Activated T-cell treated with anti-CD3 and anti-CD28 coated beads, Interleukin-2, amount 50 U/mL, for 72 hours (primary cell): ENCODE measurements around the gene DPAGT1. TPM values are rescaled to one million over a fixed set of nuclear protein-coding genes. Genes with fewer than 3 reads are reported as not detected.

Experiments
- ATAC-seq, 2 donors: fragments of 150-1000 bp; cut with Tn5 transposase; replicated peaks in 1 of 2; 2 replicates each; pipeline ENCODE4 v1.10.0; 2021; ENCODE audit warnings: moderate library complexity in 2 of 2, mild to moderate bottlenecking in 1 of 2
- DNase-seq, 2 donors: peaks; one replicate each; pipeline ENCODE4 v3.0.0; 2021 to 2022; ENCODE audit warnings: mixed read lengths in 1 of 2
- H3K27ac Mint-ChIP-seq: one replicate; pipeline ENCODE4 v1.8.0; 2022; ENCODE audit warnings: mild to moderate bottlenecking, moderate library complexity, mixed read lengths
- H3K27me3 Mint-ChIP-seq: one replicate; pipeline ENCODE4 v1.8.0; 2022; ENCODE audit warnings: low read depth, mixed read lengths
- H3K36me3 Mint-ChIP-seq, 2 donors: one replicate each; pipeline ENCODE4 v1.8.0; 2022; ENCODE audit warnings: mixed read lengths in 2 of 2, mild to moderate bottlenecking in 1 of 2; ENCODE audit not compliant: insufficient read depth in 2 of 2
- H3K4me1 Mint-ChIP-seq: one replicate; pipeline ENCODE4 v1.8.0; 2022; ENCODE audit warnings: low read depth, mixed read lengths
- H3K4me3 Mint-ChIP-seq, 2 donors: one replicate each; pipeline ENCODE4 v1.8.0; 2022; ENCODE audit warnings: mild to moderate bottlenecking in 2 of 2, mixed read lengths in 2 of 2, moderate library complexity in 2 of 2
- H3K9me3 Mint-ChIP-seq, 2 donors: one replicate each; pipeline ENCODE4 v1.8.0; 2022; ENCODE audit warnings: mixed read lengths in 2 of 2
- total RNA-seq, 2 donors: library from RNA; stranded (reverse); gene quantifications; one replicate each; pipeline ENCODE4 v1.2.3, GENCODE V29; 2022

Gene DPAGT1
- total RNA-seq, 2 donors from 2014 or later = 63.8 to 81.9 TPM

- ATAC-seq = peak in 1 of 2 donors; percentile 3
- Mint-ChIP-seq H3K9me3 (no peaks in the 10 kb centered on the region), H3K27me3 (no peaks in the 10 kb centered on the region), H3K36me3 (peaks cover 2 to 7% of the 10 kb centered on the region in 2 donors), H3K4me3 (peak overlapping the region; percentile 94), H3K27ac (peak overlapping the region; percentile 91), H3K4me1 (peaks cover 37% of the 10 kb centered on the region)
- no peak for DNase-seq
These were observed 20.1 kb upstream of the DPAGT1 start for GRCh38 chr11:119121811-119122124.

GRCh38 chr11:119121008-119121810 lies 19.6 kb upstream of the DPAGT1 start, which contains the start of gene HINFP:
Gene HINFP (plus strand): TSS chr11:119121580. CDS start chr11:119126945, 5,365 bp downstream.
- peak; percentile 97 to 98 for ATAC-seq
- H3K4me1 Mint-ChIP-seq = peaks cover 39% of the 10 kb centered on the region
- DNase-seq = peak; percentile 99 to 100
- H3K27ac Mint-ChIP-seq = peak within 1 kb of the TSS; percentile 91
- peak within 1 kb of the TSS; percentile 94 for H3K4me3 Mint-ChIP-seq
- H3K27me3 Mint-ChIP-seq = no peaks in the 10 kb centered on the region
- peaks cover 2 to 6% of the 10 kb centered on the region in 2 donors for H3K36me3 Mint-ChIP-seq
- no peaks in the 10 kb centered on the region for H3K9me3 Mint-ChIP-seq

- Mint-ChIP-seq H3K4me3 (peak overlapping the region; percentile 94), H3K36me3 (peaks cover 2 to 6% of the 10 kb centered on the region in 2 donors), H3K9me3 (no peaks in the 10 kb centered on the region)
These were observed 19.0 kb upstream of the DPAGT1 start for GRCh38 chr11:119120639-119121007.

GRCh38 chr11:119118946-119119345 lies 17.3 kb upstream of the DPAGT1 start:
- H3K4me1 Mint-ChIP-seq = peaks cover 58% of the 10 kb centered on the region
- H3K27me3 Mint-ChIP-seq = no peaks in the 10 kb centered on the region
- no peak overlapping the region for H3K27ac Mint-ChIP-seq
- no peaks in the 10 kb centered on the region for H3K9me3 Mint-ChIP-seq
- H3K4me3 Mint-ChIP-seq = no peak overlapping the region
- ATAC-seq = no peak
- DNase-seq = no peak
- peaks cover 4 to 8% of the 10 kb centered on the region in 2 donors for H3K36me3 Mint-ChIP-seq

More at GRCh38 chr11:119120639-119121007, 19.0 kb upstream of the DPAGT1 start:
- H3K4me1 Mint-ChIP-seq = peaks cover 44% of the 10 kb centered on the region
- peak overlapping the region; percentile 82 for H3K27ac Mint-ChIP-seq
- DNase-seq (no peak), ATAC-seq (no peak)
- H3K27me3 Mint-ChIP-seq = no peaks in the 10 kb centered on the region

- H3K27ac Mint-ChIP-seq = no peak overlapping the region
- no peak for DNase-seq
- peaks cover 4 to 9% of the 10 kb centered on the region in 2 donors for H3K36me3 Mint-ChIP-seq
- H3K4me3 Mint-ChIP-seq = no peak overlapping the region
- H3K4me1 Mint-ChIP-seq = peaks cover 57% of the 10 kb centered on the region
- H3K9me3 Mint-ChIP-seq = no peaks in the 10 kb centered on the region
- no peak for ATAC-seq
- no peaks in the 10 kb centered on the region for H3K27me3 Mint-ChIP-seq
These were observed 16.6 kb upstream of the DPAGT1 start for GRCh38 chr11:119118227-119118626.

GRCh38 chr11:119117004-119117706 lies 15.5 kb upstream of the DPAGT1 start:
- ATAC-seq (no peak), DNase-seq (no peak)
- Mint-ChIP-seq H3K27me3 (no peaks in the 10 kb centered on the region), H3K9me3 (no peaks in the 10 kb centered on the region), H3K4me3 (no peak overlapping the region), H3K4me1 (peaks cover 47% of the 10 kb centered on the region), H3K36me3 (peaks cover 2 to 13% of the 10 kb centered on the region in 2 donors), H3K27ac (peak overlapping the region; percentile 47)

GRCh38 chr11:119116601-119117000 lies 14.9 kb upstream of the DPAGT1 start:
- Mint-ChIP-seq H3K4me3 (peak overlapping the region; percentile 22 to 25), H3K4me1 (peaks cover 46% of the 10 kb centered on the region), H3K36me3 (peaks cover 2 to 16% of the 10 kb centered on the region in 2 donors), H3K9me3 (no peaks in the 10 kb centered on the region), H3K27ac (peak overlapping the region; percentile 47), H3K27me3 (no peaks in the 10 kb centered on the region)
- DNase-seq (no peak), ATAC-seq (no peak)

GRCh38 chr11:119116235-119116594 lies 14.6 kb upstream of the DPAGT1 start:
- H3K27ac Mint-ChIP-seq = peak overlapping the region; percentile 85
- H3K4me3 Mint-ChIP-seq = peak overlapping the region; percentile 86 to 87
- H3K27me3 Mint-ChIP-seq = no peaks in the 10 kb centered on the region
- no peak for DNase-seq
- H3K9me3 Mint-ChIP-seq = no peaks in the 10 kb centered on the region
- H3K4me1 Mint-ChIP-seq = peaks cover 49% of the 10 kb centered on the region
- no peak for ATAC-seq
- peaks cover 2 to 19% of the 10 kb centered on the region in 2 donors for H3K36me3 Mint-ChIP-seq

- DNase-seq = peak in 1 of 2 donors; percentile 28
- peak overlapping the region; percentile 86 to 87 for H3K4me3 Mint-ChIP-seq
- peak; percentile 63 to 70 for ATAC-seq
- peaks cover 43% of the 10 kb centered on the region for H3K4me1 Mint-ChIP-seq
- H3K9me3 Mint-ChIP-seq = no peaks in the 10 kb centered on the region
- H3K36me3 Mint-ChIP-seq = peaks cover 2 to 22% of the 10 kb centered on the region in 2 donors
- H3K27ac Mint-ChIP-seq = peak overlapping the region; percentile 85
- H3K27me3 Mint-ChIP-seq = no peaks in the 10 kb centered on the region
These were observed 14.0 kb upstream of the DPAGT1 start for GRCh38 chr11:119115484-119116234.

- Mint-ChIP-seq H3K36me3 (peaks cover 4 to 25% of the 10 kb centered on the region in 2 donors), H3K27me3 (no peaks in the 10 kb centered on the region), H3K4me3 (no peak overlapping the region), H3K9me3 (no peaks in the 10 kb centered on the region), H3K4me1 (peaks cover 44% of the 10 kb centered on the region), H3K27ac (no peak overlapping the region)
- no peak for ATAC-seq
- DNase-seq = no peak
These were observed 12.7 kb upstream of the DPAGT1 start for GRCh38 chr11:119114351-119114750.

GRCh38 chr11:119113716-119114115 lies 12.1 kb upstream of the DPAGT1 start:
- Mint-ChIP-seq H3K27me3 (no peaks in the 10 kb centered on the region), H3K27ac (no peak overlapping the region), H3K4me1 (peaks cover 50% of the 10 kb centered on the region), H3K4me3 (no peak overlapping the region), H3K9me3 (no peaks in the 10 kb centered on the region), H3K36me3 (peaks cover 4 to 25% of the 10 kb centered on the region in 2 donors)
- DNase-seq (no peak), ATAC-seq (no peak)

GRCh38 chr11:119112314-119113020 lies 10.8 kb upstream of the DPAGT1 start:
- Mint-ChIP-seq H3K9me3 (no peaks in the 10 kb centered on the region), H3K36me3 (peaks cover 4 to 27% of the 10 kb centered on the region in 2 donors), H3K27me3 (no peaks in the 10 kb centered on the region), H3K27ac (no peak overlapping the region), H3K4me3 (no peak overlapping the region), H3K4me1 (peaks cover 56% of the 10 kb centered on the region)
- no peak for ATAC-seq
- DNase-seq = no peak
